ENCODE data around the gene SEC16B.

DNA sequence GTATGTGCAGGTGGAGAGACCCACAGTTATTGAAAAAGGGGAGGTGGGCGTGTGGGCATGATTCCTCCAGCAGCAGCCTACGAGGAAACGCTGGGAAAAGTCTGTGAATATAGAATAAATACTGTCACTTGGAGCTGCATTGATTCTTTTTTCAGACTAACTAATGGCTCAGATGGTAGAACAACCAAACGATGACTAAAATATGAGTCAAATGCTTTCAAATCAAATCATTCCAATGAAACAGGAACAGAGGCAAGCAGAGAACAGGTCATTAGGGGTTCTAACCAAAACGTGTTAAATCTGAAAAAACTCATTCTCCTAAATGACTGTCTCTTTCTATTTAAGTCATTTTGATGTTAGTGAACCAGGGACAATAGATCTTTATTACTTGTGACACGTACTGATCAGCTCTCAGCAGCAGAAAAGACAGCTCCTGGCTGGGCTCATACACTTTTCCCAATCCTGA, 35.1 kb upstream of the SEC16B start:
- TF ChIP-seq, protein P1, sequence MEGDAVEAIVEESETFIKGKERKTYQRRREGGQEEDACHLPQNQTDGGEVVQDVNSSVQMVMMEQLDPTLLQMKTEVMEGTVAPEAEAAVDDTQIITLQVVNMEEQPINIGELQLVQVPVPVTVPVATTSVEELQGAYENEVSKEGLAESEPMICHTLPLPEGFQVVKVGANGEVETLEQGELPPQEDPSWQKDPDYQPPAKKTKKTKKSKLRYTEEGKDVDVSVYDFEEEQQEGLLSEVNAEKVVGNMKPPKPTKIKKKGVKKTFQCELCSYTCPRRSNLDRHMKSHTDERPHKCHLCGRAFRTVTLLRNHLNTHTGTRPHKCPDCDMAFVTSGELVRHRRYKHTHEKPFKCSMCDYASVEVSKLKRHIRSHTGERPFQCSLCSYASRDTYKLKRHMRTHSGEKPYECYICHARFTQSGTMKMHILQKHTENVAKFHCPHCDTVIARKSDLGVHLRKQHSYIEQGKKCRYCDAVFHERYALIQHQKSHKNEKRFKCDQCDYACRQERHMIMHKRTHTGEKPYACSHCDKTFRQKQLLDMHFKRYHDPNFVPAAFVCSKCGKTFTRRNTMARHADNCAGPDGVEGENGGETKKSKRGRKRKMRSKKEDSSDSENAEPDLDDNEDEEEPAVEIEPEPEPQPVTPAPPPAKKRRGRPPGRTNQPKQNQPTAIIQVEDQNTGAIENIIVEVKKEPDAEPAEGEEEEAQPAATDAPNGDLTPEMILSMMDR (IDR thresholded peaks at IDR 0.05): no peak
- no peak for TF ChIP-seq POLR2A (IDR thresholded peaks at IDR 0.05)
